H1 (cell line): ENCODE measurements around the gene BCAR1. TPM values are rescaled to one million over a fixed set of nuclear protein-coding genes. Genes with fewer than 3 reads are reported as not detected.

Experiments
- CTCF ChIA-PET: fragments of 300-600 bp; sonication (Branson Sonifier 250); formaldehyde crosslinking; loops from one replicate; lab custom pipeline; 2021; ENCODE audit not compliant: partially characterized antibody; lab: Charles Lee
- POLR2A ChIA-PET: fragments of 300-600 bp; sonication (Branson Sonifier 250); formaldehyde crosslinking; loops from one replicate; lab custom pipeline; 2021; ENCODE audit warnings: inconsistent platforms; ENCODE audit not compliant: partially characterized antibody; lab: Charles Lee
- DNase-seq, 2 experiments: peaks; one replicate each; pipeline versions ENCODE4 v3.0.0 to v3.0.0-alpha.2; 2010 to 2022; ENCODE audit warnings: low spot score in 2 of 2, low read depth in 1 of 2, mixed read lengths in 1 of 2
- FAIRE-seq: peaks from 2 replicates; lab custom pipeline; 2011; peaks lifted over from hg19 to GRCh38; lab: Jason Lieb, UNC
- H2AFZ ChIP-seq: 2 replicates; pipeline ENCODE4 v1.8.1; 2012; ENCODE audit warnings: low read length, inconsistent platforms
- H2AK5ac ChIP-seq: 2 replicates; pipeline ENCODE4 v1.6.1; 2013; ENCODE audit warnings: low read depth, low read length
- H2BK120ac ChIP-seq: replicated peaks from 2 replicates; pipeline ENCODE3; 2013; ENCODE audit warnings: low read depth, low read length, inconsistent platforms
- H2BK12ac ChIP-seq: 2 replicates; pipeline ENCODE4 v1.6.1; 2013; ENCODE audit warnings: low read depth, low read length
- H2BK15ac ChIP-seq: 2 replicates; pipeline ENCODE4 v1.6.1; 2013; ENCODE audit warnings: low read length
- H2BK20ac ChIP-seq: 2 replicates; pipeline ENCODE4 v1.6.1; 2013; ENCODE audit warnings: low read length
- H2BK5ac ChIP-seq: 2 replicates; pipeline ENCODE4 v1.6.1; 2013; ENCODE audit warnings: low read depth, low read length
- H3K14ac ChIP-seq: 2 replicates; pipeline ENCODE4 v1.6.1; 2013; ENCODE audit warnings: inconsistent platforms; ENCODE audit not compliant: insufficient read length
- H3K18ac ChIP-seq: 2 replicates; pipeline ENCODE4 v1.6.1; 2013; ENCODE audit warnings: low read length; ENCODE audit errors: extremely low read depth
- H3K23ac ChIP-seq: 2 replicates; pipeline ENCODE4 v1.6.1; 2013; ENCODE audit warnings: inconsistent platforms; ENCODE audit not compliant: insufficient read length
- H3K23me2 ChIP-seq: 2 replicates; pipeline ENCODE4 v1.6.1; 2013; ENCODE audit warnings: low read depth, low read length
- H3K27ac ChIP-seq: 2 replicates; pipeline ENCODE4 v1.6.1; 2011; ENCODE audit warnings: low read depth, low read length, inconsistent platforms
- H3K27me3 ChIP-seq, 4 experiments: replicated peaks in 1 of 4; 1 replicate in 1 of 4; 2 replicates in 3 of 4; pipeline versions ENCODE4 v1.6.1 to v1.8.1; 2011 to 2013; ENCODE audit warnings: low read length in 3 of 4, mild to moderate bottlenecking in 3 of 4, inconsistent platforms in 2 of 4, mixed read lengths in 2 of 4, moderate library complexity in 1 of 4; ENCODE audit not compliant: control insufficient read depth in 3 of 4, insufficient read depth in 3 of 4; ENCODE audit errors: extremely low read depth in 1 of 4
- H3K36me3 ChIP-seq, 4 experiments: 2 replicates each; pipeline versions ENCODE4 v1.6.1 to v1.8.1; 2011 to 2013; ENCODE audit warnings: mild to moderate bottlenecking in 4 of 4, low read length in 3 of 4, moderate library complexity in 2 of 4, control low read depth in 1 of 4, inconsistent platforms in 1 of 4; ENCODE audit not compliant: insufficient read depth in 4 of 4, control insufficient read depth in 2 of 4
- H3K4ac ChIP-seq: replicated peaks from 2 replicates; pipeline ENCODE3; 2013; ENCODE audit warnings: low read length, low read depth, mixed read lengths, inconsistent platforms; ENCODE audit not compliant: insufficient read length
- H3K4me1 ChIP-seq, 4 experiments: replicated peaks in 1 of 4; 1 replicate in 1 of 4; 2 replicates in 3 of 4; pipeline versions ENCODE4 v1.6.1 to v1.8.1; 2011 to 2013; ENCODE audit warnings: low read length in 3 of 4, inconsistent platforms in 2 of 4, mixed read lengths in 1 of 4; ENCODE audit not compliant: insufficient read depth in 4 of 4, control insufficient read depth in 3 of 4
- H3K4me2 ChIP-seq, 2 experiments: 2 replicates each; pipeline versions ENCODE4 v1.6.1 to v1.8.1; 2011 to 2013; ENCODE audit warnings: low read depth in 2 of 2, low read length in 2 of 2, control low read depth in 1 of 2, inconsistent platforms in 1 of 2, mild to moderate bottlenecking in 1 of 2; ENCODE audit not compliant: insufficient read depth in 1 of 2
- H3K4me3 ChIP-seq, 4 experiments: fragments of 200-600, 300-600 bp in 1 of 4; sonication (generic), shearing (Covaris generic), sonication (Bioruptor Twin) in 1 of 4; 2 replicates each; pipeline versions ENCODE4 v1.5.1 to v1.8.1; 2011 to 2016; ENCODE audit warnings: low read length in 4 of 4, low read depth in 3 of 4, control low read depth in 2 of 4, inconsistent platforms in 2 of 4, mild to moderate bottlenecking in 2 of 4, mixed read lengths in 1 of 4, moderate library complexity in 1 of 4; ENCODE audit not compliant: insufficient read depth in 2 of 4; ENCODE audit errors: extremely low read depth in 1 of 4
- H3K56ac ChIP-seq: replicated peaks from 2 replicates; pipeline ENCODE3; 2013; ENCODE audit warnings: low read depth, mild to moderate bottlenecking, mixed read lengths, low read length, inconsistent platforms; ENCODE audit not compliant: insufficient read length
- H3K79me1 ChIP-seq: 2 replicates; pipeline ENCODE4 v1.6.1; 2013; ENCODE audit warnings: low read depth, low read length, control low read depth
- H3K79me2 ChIP-seq, 2 experiments: 2 replicates each; pipeline versions ENCODE4 v1.6.1 to v1.8.1; 2012 to 2013; ENCODE audit warnings: low read length in 2 of 2, mild to moderate bottlenecking in 2 of 2, inconsistent platforms in 1 of 2; ENCODE audit not compliant: insufficient read depth in 2 of 2, control insufficient read depth in 1 of 2
- H3K9ac ChIP-seq, 4 experiments: replicated peaks in 1 of 4; 1 replicate in 1 of 4; 2 replicates in 3 of 4; pipeline versions ENCODE4 v1.6.1 to v1.8.1; 2011 to 2013; ENCODE audit warnings: low read depth in 3 of 4, low read length in 3 of 4, control low read depth in 2 of 4, mild to moderate bottlenecking in 2 of 4, moderate library complexity in 2 of 4, inconsistent platforms in 1 of 4; ENCODE audit errors: extremely low read depth in 1 of 4
- H3K9me3 ChIP-seq, 2 experiments: 2 replicates each; pipeline versions ENCODE4 v1.6.1 to v1.8.1; 2012 to 2013; ENCODE audit warnings: mild to moderate bottlenecking in 2 of 2, moderate library complexity in 2 of 2, control low read depth in 1 of 2, inconsistent platforms in 1 of 2, low read depth in 1 of 2, low read length in 1 of 2, mixed read lengths in 1 of 2; ENCODE audit not compliant: insufficient read depth in 2 of 2
- H4K20me1 ChIP-seq, 2 experiments: replicated peaks in 1 of 2; 2 replicates each; pipeline versions ENCODE3 to v1.8.1; 2011 to 2013; ENCODE audit warnings: inconsistent platforms in 2 of 2, low read length in 2 of 2, mild to moderate bottlenecking in 1 of 2; ENCODE audit not compliant: insufficient read depth in 2 of 2, control insufficient read depth in 1 of 2
- H4K5ac ChIP-seq: 2 replicates; pipeline ENCODE4 v1.6.1; 2013; ENCODE audit warnings: low read length, low read depth, mixed read lengths, inconsistent platforms; ENCODE audit not compliant: insufficient read length
- H4K8ac ChIP-seq: 2 replicates; pipeline ENCODE4 v1.8.0; 2013; ENCODE audit warnings: mild to moderate bottlenecking, moderate library complexity, low read length, inconsistent platforms; ENCODE audit not compliant: insufficient read depth; ENCODE audit errors: extremely low read depth
- H4K91ac ChIP-seq: replicated peaks from 2 replicates; pipeline ENCODE3; 2013; ENCODE audit warnings: low read length, mixed read lengths, inconsistent platforms; ENCODE audit not compliant: insufficient read length
- BCL11A ChIP-seq, 2 experiments: IDR thresholded peaks; one replicate each; pipeline ENCODE4 v1.6.1; 2011; ENCODE audit warnings: low read depth in 2 of 2, low read length in 2 of 2, mild to moderate bottlenecking in 2 of 2
- CHD2 ChIP-seq: IDR thresholded peaks from 2 replicates; pipeline ENCODE4 v1.6.1; 2012; ENCODE audit warnings: low read length, improper control_type of control experiment
- POLR2AphosphoS5 ChIP-seq: IDR thresholded peaks from 2 replicates; pipeline ENCODE4 v1.6.1; 2011; ENCODE audit warnings: low read depth, low read length
- SAP30 ChIP-seq: fragments of 300-600 bp; sonication (generic); IDR thresholded peaks from 2 replicates; pipeline ENCODE4 v1.7.1; 2012; ENCODE audit warnings: low read length, moderate library complexity, mild to moderate bottlenecking, inconsistent platforms; ENCODE audit not compliant: insufficient read depth, insufficient replicate concordance
- TAF1 ChIP-seq: IDR thresholded peaks from 2 replicates; pipeline ENCODE4 v1.6.1; 2011; ENCODE audit warnings: mild to moderate bottlenecking, low read depth, low read length
- USF2 ChIP-seq: IDR thresholded peaks from 2 replicates; pipeline ENCODE4 v1.6.1; 2011; ENCODE audit warnings: low read length, improper control_type of control experiment
- WGBS, 2 experiments: shearing (Covaris generic) in 1 of 2; methylation state at CpG; one replicate each; pipeline versions ENCODE4 v1.1.6 to v1.1.7; 2013 to 2015; ENCODE audit warnings: low lambda C conversion rate in 2 of 2, mixed read lengths in 2 of 2, inconsistent platforms in 1 of 2, low coverage in 1 of 2, missing lambda C conversion rate in 1 of 2; ENCODE audit not compliant: insufficient replicate concordance in 2 of 2, insufficient coverage in 1 of 2, insufficient read length in 1 of 2; ENCODE audit errors: extremely low coverage in 1 of 2, missing lambda C conversion rate in 1 of 2; 5-methylcytosine and 5-hydroxymethylcytosine counted together
- long read RNA-seq, 2 experiments: library from RNA in 1 of 2; library from capped mRNA in 1 of 2; stranded (forward); transcript quantifications; one replicate each; pipeline ENCODE4 v2.0.0, GENCODE V29; 2021; ENCODE audit warnings: inconsistent platforms in 1 of 2
- polyA minus RNA-seq, 3 experiments: library from RNA; depleted of rRNA, polyadenylated mRNA; stranded (reverse); fragments of >200 nt; gene quantifications; 1 replicate in 2 of 3; 2 replicates in 1 of 3; pipeline ENCODE4 v1.2.3, GENCODE V29; 2011
- polyA plus RNA-seq, 7 experiments: library from polyadenylated mRNA; depleted of rRNA in 3 of 7; stranded (reverse) in 5 of 7; unstranded in 2 of 7; fragments of >200 nt in 5 of 7; fragments of 200-250 nt in 2 of 7; gene quantifications; 1 replicate in 5 of 7; 2 replicates in 1 of 7; 4 replicates in 1 of 7; pipeline versions ENCODE4 v1.2.1 to v1.2.3, GENCODE V29; 2011 to 2013; ENCODE audit warnings: missing spikeins in 2 of 7, mixed read lengths in 2 of 7
- total RNA-seq: library from RNA; stranded (reverse); fragmentation: NEBNext Ultra II Directional; extraction: Animal tissue kit (Norgen Biotek cat#: 25700); gene quantifications from 2 replicates; pipeline ENCODE4 v1.2.1, GENCODE V29; 2021

BCAR1 gene
- 103 and 105 TPM in 2 replicates for total RNA-seq
- 59.8 and 93.8 TPM in 2 replicates for polyA plus RNA-seq (2011; rRNA removed)
- polyA plus RNA-seq (2011; cell fraction: cytosol; rRNA removed): 51.9 TPM
- polyA plus RNA-seq (2011; cell fraction: nucleus; rRNA removed): 130 TPM
- 42.6 to 68.8 TPM (median 64.7 TPM) in 4 replicates for polyA plus RNA-seq (2012, experiment 1 of 2)
- polyA plus RNA-seq (2012, experiment 2 of 2): 54.8 TPM
- 83.5 TPM for polyA plus RNA-seq (2013, experiment 1 of 2)
- polyA plus RNA-seq (2013, experiment 2 of 2): 83.4 TPM
- polyA minus RNA-seq (2011; rRNA and poly(A)+ RNA removed): 19.1 and 21.8 TPM in 2 replicates
- 43.2 TPM for polyA minus RNA-seq (2011; cell fraction: cytosol; rRNA and poly(A)+ RNA removed)
- polyA minus RNA-seq (2011; cell fraction: nucleus; rRNA and poly(A)+ RNA removed): 75.0 TPM
- long read RNA-seq, experiment 1, transcript BCAR1-207 (7 exons, 3,192 nt): minor isoform, 5 of 60 reads
- long read RNA-seq, experiment 1, transcript BCAR1-212 (3 exons, 2,692 nt): major isoform, 25 of 60 reads
- long read RNA-seq, experiment 1, partial matches to known transcripts: 8 of 60 reads
- long read RNA-seq, experiment 1, other reads (novel, unspliced or antisense): 18 of 60 reads
- long read RNA-seq, experiment 2, transcript BCAR1-212 (3 exons, 2,692 nt): major isoform, 10 of 15 reads
- long read RNA-seq, experiment 2, partial matches to known transcripts: 2 of 15 reads
- long read RNA-seq, experiment 2, other reads (novel, unspliced or antisense): 3 of 15 reads

- Histone ChIP-seq H3K36me3 (no peaks in the 10 kb centered on the region), H3K4ac (peak within 1 kb of the TSS; percentile 94), H2BK120ac (peak within 1 kb of the TSS; percentile 47), H4K20me1 (peaks cover 35 to 38% of the 10 kb centered on the region in 2 experiments), H3K23me2 (peaks cover 14% of the 10 kb centered on the region; the same call in 1 of the 2 replicates), H3K27me3 (no peaks in the 10 kb centered on the region; a peak in 1 of 7 replicates), H3K79me2 (peaks cover 27 to 79% of the 10 kb centered on the region in 2 experiments), H4K91ac (peak within 1 kb of the TSS; percentile 98), H2BK12ac (peak within 1 kb of the TSS; percentile 97), H3K4me3 (peak within 1 kb of the TSS; percentile 64 to 87 (median 68)), H3K79me1 (peaks cover 44% of the 10 kb centered on the region), H3K9ac (peak within 1 kb of the TSS; percentile 59 to 91 (median 73)), H2BK5ac (peak within 1 kb of the TSS; percentile 98), H2AFZ (peak within 1 kb of the TSS; percentile 62; the same call in 1 of the 2 replicates), H3K4me1 (peaks cover 13 to 76% (median 64%) of the 10 kb centered on the region in 4 experiments), H4K5ac (peak within 1 kb of the TSS; percentile 78), H2BK20ac (0 out of 2 replicates have a peak within 1 kb of the TSS, but pooled peaks have one; percentile 100), H2AK5ac (peak within 1 kb of the TSS; percentile 97), H2BK15ac (peak within 1 kb of the TSS; percentile 98), H3K27ac (peak within 1 kb of the TSS; percentile 84), H3K18ac (peak within 1 kb of the TSS; percentile 98), H3K4me2 (peak within 1 kb of the TSS; percentile 76 to 96), H3K14ac (no peak within 1 kb of the TSS), H3K9me3 (no peaks in the 10 kb centered on the region), H3K23ac (no peak within 1 kb of the TSS), H3K56ac (peak within 1 kb of the TSS; percentile 63), H4K8ac (peak within 1 kb of the TSS; percentile 84)
- peak; percentile 36 for FAIRE-seq
- peak; percentile 50 to 89 for DNase-seq
- CTCF ChIA-PET: interaction anchor here (1.0 to 15.7 kb wide), 3 partner anchors 16 to 57 kb away, joined by 3 to 236 read pairs (median 4); no protein-coding TSS in a partner anchor
- POLR2A ChIA-PET: interaction anchor here (0.9 to 16.2 kb wide), 9 partner anchors 13 to 316 kb away, joined by 3 to 375 read pairs (median 5); partner anchors contain the start of gene CFDP1
- 6% methylated on average over 45 of the region's 84 CpGs; no CpG with 5 or more reads in 1 of the 2 experiments for WGBS, 2 experiments
- TF ChIP-seq CHD2 (peak; percentile 32; the same call in 1 of the 2 replicates), SAP30 (no peak), TAF1 (peak; percentile 76), POLR2AphosphoS5 (peak; percentile 82), BCL11A (IDR thresholded peaks at IDR 0.05; ENCODE audit: low read depth in 2 of 2, low read length in 2 of 2) (no peak), USF2 (no peak)
Observed at GRCh38 chr16:75251280-75252048, at the start of gene BCAR1. Gene BCAR1 (minus strand): TSS chr16:75251624. CDS start chr16:75251482, 142 bp downstream.
